Measurements from ENCODE around the gene RECQL5.

The RECQL5 gene

DNA sequence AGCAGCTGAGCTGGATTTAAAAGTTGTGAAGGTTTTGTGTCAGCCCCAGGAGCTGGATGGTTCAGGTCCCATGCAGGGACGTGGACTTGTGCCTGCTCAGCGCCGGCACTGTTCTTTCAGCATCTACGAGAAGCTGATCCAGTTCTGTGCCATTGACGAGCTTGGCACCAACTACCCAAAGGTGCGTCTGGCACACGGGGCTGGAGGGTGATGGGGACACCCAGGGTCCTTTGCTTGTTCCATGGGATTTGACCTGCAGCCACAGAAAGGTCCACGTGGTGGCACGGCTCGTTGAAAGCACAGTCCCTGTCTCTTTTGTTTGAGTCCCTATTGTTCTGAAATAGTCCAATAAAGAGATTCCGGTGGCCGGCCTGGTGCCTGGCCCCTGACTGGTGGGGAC, 36.2 kb upstream of the RECQL5 start:
- TF ChIP-seq, protein P1, sequence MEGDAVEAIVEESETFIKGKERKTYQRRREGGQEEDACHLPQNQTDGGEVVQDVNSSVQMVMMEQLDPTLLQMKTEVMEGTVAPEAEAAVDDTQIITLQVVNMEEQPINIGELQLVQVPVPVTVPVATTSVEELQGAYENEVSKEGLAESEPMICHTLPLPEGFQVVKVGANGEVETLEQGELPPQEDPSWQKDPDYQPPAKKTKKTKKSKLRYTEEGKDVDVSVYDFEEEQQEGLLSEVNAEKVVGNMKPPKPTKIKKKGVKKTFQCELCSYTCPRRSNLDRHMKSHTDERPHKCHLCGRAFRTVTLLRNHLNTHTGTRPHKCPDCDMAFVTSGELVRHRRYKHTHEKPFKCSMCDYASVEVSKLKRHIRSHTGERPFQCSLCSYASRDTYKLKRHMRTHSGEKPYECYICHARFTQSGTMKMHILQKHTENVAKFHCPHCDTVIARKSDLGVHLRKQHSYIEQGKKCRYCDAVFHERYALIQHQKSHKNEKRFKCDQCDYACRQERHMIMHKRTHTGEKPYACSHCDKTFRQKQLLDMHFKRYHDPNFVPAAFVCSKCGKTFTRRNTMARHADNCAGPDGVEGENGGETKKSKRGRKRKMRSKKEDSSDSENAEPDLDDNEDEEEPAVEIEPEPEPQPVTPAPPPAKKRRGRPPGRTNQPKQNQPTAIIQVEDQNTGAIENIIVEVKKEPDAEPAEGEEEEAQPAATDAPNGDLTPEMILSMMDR (IDR thresholded peaks at IDR 0.05; ENCODE audit: insufficient read depth, missing control alignments) = no peak
- no peak for FAIRE-seq
- no peak for DNase-seq (ENCODE audit: insufficient read length, low spot score)

DNA sequence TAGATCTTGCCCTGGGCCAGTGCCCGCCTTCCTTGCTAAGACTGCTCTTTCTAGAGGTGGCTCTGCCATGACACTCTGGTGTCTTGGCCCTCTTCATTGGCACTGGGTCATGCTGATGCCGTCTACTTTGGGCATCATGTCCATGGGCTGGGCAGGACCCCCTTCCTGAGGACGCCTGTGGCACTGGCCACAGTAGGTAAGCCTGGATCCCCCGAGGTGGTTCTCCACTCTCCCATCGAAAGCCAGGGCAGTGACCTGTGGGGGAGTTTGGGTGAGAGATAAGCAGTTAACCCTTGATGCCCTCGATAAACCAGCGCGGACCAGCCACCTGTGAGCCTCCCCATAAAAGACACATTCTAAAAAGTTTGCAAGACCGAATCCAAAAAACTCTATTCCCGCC, 34.3 kb upstream of the RECQL5 start:
- FAIRE-seq = no peak
- no peak for DNase-seq (ENCODE audit: insufficient read length, low spot score)
- TF ChIP-seq, protein P1 (IDR thresholded peaks at IDR 0.05; ENCODE audit: insufficient read depth, missing control alignments) = no peak

DNA sequence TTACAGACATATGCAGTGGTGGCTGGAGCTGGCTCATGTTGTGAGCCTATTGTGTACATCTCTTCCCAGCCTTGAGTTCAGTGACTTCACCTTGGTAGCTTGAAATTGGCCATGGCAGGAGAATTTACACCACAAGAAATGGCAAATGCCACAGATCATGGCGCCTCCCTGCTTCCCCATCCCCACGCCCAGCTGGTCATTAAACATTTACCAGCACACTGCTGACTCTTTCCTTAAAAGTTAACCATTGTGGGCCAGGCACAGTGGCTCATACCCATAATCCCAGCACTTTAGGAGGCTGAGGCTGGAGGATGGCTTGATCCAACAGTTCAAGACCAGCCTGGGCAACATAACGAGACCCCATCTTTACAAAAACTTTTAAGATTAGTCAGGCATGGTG, 31.7 kb upstream of the RECQL5 start:
- TF ChIP-seq, protein P1 (IDR thresholded peaks at IDR 0.05; ENCODE audit: insufficient read depth, missing control alignments) = no peak
- FAIRE-seq = no peak
- no peak for DNase-seq (ENCODE audit: insufficient read length, low spot score)

DNA sequence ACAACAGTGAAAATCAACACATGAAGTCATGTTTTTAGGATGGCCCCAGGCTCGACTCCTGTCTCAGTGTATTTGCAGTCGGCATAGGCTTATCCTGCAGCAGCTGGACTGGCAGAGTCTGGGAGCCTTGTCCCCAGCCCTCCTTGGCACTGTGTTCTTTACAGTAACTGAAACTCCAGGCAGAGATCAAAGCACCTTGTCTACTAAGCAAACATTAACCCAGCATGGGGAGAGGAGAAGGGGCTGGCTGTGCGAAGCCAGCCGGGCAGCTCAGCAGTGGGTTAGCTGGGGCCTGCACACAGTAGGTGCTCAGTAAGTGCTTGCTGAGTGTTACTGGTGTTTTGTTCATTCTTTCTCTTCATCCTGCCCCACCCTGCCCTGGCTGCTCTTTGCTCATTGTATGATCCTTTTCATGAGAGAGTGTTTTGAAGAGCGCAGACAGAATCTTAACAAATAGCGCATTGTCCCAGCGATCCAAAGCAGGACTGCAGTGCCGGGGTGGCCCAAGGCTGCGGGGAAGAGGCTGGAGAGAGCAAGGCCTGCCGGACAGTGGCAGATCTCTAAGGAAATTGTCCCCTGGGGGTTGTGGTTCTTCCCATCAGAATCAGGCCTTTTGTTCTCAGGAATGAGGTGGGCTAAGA, 30.8 kb upstream of the RECQL5 start:
- TF ChIP-seq, protein P1 (IDR thresholded peaks at IDR 0.05; ENCODE audit: insufficient read depth, missing control alignments) = no peak
- peak; percentile 2 for DNase-seq (ENCODE audit: insufficient read length, low spot score)
- no peak for FAIRE-seq

DNA sequence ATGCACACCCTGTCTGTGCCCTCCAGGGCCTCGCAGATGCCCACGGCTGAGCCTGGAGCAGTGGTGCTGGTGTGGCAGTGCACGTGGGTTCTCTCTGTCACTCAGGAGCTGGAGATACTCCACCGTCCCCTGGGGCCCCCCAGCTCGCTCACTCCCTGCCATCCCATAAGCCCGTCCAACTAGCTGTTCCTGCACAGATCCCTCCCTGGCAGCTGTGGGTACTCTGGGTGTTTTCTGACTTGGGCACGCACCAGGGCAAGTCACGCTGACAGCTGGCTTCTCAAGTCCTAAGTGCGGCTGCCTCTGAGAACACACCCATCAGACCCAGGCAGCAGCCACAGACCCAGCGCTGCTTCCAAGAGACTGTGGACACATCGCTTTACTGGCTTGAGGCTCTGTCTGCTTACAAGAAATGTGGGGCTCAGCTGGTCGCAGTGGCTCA, 28.9 kb upstream of the RECQL5 start:
- DNase-seq (ENCODE audit: insufficient read length, low spot score) (no peak), FAIRE-seq (no peak)
- TF ChIP-seq, protein P1 (IDR thresholded peaks at IDR 0.05; ENCODE audit: insufficient read depth, missing control alignments) = no peak

DNA sequence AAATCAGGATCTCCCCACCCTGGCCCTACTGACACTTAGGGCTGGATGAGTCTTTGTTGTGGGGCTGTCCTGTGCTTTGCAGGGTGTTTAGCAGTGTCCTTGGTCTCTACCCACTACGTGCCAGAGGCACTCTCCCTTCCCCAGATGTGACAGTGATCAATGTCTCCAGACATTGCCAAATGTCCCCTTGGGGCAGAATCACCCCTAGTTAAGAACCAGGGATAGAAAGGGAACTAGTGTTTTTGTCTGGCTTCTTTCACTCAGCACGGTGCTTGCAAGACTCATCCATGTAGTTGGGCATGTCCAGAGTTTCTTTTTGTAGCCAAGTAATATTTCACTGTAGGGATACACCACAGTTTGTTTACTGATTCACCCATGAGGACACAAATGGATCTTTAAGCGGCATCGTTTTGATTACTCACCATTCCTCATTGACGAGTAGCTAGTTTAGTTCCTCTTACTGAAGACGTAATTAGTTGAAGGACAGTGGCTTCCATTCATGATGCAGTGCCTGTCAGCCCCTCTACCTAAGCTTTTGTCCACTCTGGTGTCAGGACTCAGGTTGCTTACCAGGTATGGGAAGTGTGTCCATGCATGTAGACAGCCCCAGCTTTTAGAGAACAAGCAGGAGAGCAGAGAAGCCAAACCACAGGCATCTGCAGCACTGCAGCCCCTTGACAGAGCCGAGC, 28.3 kb upstream of the RECQL5 start:
- FAIRE-seq = no peak
- TF ChIP-seq, protein P1 (IDR thresholded peaks at IDR 0.05; ENCODE audit: insufficient read depth, missing control alignments) = no peak
- no peak for DNase-seq (ENCODE audit: insufficient read length, low spot score)

DNA sequence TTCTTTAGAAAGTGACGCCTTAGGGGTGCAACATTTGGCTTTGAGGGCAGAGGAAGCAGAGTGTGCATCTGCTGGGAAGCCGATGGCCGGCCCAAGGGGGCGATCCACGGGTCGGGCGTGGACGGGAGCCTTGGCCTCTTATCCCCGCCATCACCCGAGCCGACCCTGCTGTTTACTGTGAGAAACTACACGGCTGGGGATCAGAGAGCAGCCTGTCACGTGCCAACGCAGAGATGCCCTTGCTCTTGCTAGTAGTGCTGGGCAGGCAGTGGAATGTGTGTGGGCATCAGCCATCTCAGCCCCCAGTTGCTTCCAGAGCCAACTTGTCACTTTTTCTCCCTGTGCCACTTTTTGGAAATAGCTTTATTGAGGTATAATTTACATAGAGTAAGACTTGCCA, 27.6 kb upstream of the RECQL5 start:
- DNase-seq (ENCODE audit: insufficient read length, low spot score) (no peak), FAIRE-seq (no peak)
- TF ChIP-seq, protein P1 (IDR thresholded peaks at IDR 0.05; ENCODE audit: insufficient read depth, missing control alignments) = no peak

All from D721Med (cell line).